GM19395 (cell line): ENCODE results near the gene FAM210B.
"Not testable (repeated sequence)": the region's sequence is repeated elsewhere in the genome, so short reads cannot be mapped to it uniquely, and the experiment has no call there.

Source experiments
- ATAC-seq: cut with Tn5 transposase; IDR thresholded peaks from one replicate; pipeline ENCODE4 v1.9.1; 2021; ENCODE audit warnings: mild to moderate bottlenecking, moderate library complexity; ENCODE audit not compliant: unreplicated experiment

The FAM210B gene

DNA sequence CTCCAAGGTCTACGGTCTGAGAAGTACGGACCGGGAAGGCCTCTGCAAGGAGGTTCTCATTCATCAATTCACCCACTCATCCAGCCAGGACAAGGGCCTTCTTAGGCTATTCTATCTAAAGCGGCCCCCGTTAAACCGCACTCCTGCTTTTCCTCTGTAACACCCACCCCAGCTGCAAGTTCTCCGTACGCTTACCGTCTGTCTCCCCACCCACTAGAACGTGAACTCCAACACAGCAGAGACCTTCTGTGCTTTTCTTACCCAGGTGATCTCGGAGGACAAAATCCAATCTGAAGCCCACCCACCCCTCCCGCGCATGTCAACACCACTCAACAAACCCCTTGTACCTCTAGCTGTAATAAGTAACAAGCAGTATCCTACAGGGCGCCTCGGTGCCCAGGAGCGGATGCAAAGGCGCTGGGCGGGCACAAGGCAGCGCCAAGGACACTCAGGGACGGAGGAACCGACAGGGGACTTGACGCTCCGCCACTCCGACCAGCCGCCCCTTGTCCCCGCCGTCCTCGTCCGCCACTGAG lies 32.9 kb downstream of the FAM210B start:
- ATAC-seq: peak; percentile 46

DNA sequence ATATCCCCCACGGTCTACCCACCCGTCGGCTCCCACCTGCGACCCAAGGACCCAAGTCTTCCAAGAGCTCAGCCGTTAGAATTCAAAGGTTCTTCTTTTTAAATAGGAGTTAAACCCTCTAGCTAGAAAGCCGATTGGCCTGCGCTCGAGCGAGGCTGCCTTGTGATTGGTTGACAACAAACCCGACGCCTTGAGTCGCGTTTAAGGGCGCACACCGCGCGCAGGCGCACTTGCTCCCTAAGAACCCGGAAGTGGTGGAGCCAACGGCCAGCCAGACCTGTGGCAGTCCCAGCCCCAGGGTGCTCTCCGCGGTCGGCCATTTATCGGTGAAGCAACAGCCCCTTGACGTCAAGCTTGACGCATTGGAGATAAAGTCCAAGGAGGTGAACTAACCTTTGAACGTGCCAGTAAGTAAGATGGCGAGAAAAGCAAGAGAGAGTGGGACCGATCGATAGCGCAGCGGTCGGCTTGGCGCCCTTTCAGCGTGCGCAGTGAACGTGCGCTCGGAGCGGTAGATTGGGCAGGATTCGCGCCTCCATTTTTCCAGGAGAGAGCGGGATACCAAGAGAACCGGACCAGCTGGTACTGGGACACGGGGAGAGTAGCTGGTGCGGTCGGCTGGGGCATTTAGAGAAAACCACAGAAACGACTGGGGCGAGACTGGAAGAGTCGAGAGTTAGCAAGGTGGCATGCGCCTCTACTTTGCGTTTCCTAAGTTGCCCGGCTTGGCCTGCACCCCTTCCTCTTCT lies 33.5 kb downstream of the FAM210B start, which contains the start of the genes AURKA and CSTF1:
Gene AURKA (minus strand): TSS at position 84 of the 749 bp plus-strand sequence. CDS start 4,018 bp downstream, outside the sequence.
Gene CSTF1 (plus strand): TSS at position 514 of the 749 bp plus-strand sequence. CDS start 2,908 bp downstream, outside the sequence.
- peak; percentile 95 for ATAC-seq

DNA sequence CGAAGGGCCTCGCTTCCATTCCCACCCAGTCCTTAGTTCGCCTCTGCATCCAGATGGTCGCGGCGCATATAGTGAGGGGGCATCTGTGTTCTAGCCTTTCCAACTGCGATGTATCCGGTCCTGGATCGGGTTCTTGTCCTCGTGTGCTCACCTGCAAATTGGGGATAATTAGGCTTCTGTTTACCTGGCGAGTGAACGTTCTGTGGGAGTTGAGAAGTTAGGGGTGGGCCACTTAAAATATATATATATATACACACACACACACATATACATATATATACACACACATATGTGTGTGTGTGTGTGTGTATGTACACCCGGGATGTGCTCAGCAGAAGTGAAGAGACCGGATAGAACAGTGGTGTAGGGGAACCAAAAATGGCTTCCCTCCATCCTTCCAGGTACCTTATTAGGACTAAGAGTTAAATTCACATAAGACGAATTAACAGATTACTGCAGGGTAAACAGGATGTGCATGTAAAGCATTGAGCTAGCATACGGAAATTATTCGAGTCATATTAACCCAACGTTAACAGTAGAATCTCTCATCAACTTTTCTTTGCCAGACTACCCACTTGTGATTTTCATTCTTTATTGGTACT lies 34.2 kb downstream of the FAM210B start:
- no peak for ATAC-seq

DNA sequence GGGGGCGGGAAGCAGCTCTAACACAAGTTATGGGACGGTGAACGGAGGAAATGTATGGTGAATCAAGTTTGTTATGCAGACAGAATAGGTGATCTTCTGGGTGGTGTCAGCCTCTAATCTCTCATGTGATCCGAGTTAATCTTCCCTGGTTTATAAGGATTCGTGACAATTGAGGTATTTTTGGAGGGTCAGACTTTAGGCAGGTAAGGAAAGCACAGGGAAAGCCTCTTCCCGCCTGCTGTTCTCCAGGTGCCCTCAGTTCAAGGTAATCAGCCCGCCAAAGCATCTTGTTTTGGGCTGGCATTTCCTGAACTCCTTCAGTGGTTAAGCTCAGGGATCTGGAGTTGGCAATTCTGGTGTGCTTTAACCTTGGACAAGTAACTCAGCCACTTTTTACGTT lies 34.9 kb downstream of the FAM210B start:
- no peak for ATAC-seq

DNA sequence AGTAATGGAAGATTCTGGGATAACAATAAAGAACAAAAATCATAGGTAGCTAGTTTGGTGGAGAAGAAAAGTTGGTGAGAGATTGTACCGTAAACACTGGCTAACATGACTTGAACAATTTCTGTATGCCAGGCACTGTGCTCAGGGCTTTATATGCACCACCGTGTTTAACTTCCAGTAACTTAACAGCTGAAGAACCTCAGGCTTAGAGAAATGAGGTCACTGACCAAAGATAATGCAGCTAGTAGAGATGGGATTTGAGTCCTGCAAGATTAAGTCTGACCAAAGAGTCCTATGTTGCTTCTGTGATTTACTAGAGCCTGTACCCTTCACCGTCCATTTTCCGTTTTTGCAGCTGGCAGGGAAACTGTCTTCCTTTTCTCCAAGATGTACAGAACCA lies 36.4 kb downstream of the FAM210B start:
- no peak for ATAC-seq

DNA sequence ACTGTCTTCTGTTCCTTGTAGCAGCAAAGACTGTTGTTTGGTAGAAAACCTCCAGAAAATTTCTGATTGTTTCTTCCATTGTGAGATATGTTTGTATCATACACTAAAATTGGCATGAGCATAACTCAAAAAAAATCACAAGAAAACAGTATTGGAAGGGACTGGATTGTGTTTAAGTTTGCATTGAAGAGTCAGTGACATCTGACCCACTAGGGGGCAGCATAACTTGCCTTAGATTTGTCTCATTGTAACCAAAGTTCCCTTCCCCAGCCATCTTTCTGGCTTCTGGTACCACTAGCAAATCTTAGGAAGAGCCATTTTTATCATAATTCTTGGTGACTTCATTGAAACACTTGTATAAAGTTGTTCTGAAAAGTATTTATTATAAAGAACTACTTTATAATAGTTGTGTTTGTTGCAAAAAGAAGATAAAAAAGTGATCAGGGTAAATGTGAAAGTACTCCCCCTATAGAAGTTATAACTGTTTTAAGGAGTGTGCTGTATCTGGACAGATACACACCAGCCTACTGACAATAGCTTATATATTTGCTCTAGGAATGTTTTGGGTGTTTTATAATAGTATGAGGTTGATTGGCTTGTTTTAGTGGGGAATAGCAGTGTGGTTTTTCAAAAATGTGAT lies 41.3 kb downstream of the FAM210B start:
- ATAC-seq: peak; percentile 85

DNA sequence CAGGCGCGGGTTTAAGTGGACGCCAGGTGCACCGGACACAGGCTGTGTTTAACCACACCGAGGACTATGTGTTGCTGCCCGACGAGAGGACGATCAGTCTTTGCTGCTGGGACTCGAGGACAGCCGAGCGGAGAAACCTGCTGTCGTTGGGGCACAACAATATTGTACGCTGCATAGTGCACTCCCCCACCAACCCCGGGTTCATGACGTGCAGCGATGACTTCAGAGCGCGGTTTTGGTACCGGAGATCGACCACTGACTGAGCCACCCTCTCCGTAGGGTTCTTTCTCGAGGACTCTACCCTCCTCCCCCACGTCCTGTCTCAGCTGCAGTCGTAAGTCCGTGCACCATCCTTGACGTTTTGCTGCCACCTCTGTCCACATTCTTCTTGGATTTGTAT lies 44.7 kb downstream of the FAM210B start:
- ATAC-seq: no peak

DNA sequence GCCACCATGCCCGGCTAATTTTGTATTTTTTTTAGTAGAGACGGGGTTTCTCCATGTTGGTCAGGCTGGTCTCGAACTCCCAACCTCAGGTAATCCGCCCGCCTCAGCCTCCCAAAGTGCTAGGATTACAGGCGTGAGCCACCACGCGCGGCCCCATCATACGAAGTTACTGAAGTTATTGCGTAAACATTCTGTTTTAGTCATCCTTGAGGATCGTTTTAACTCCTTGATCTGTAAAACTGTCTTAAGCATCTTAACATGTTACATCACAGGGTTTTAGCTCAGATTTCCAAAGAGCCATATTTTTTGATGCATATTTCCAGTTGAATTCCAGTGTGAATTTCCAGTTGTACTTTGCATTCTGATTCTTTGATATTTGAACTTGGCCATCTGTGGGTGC lies 46.6 kb downstream of the FAM210B start:
- ATAC-seq: not testable (repeated sequence)

DNA sequence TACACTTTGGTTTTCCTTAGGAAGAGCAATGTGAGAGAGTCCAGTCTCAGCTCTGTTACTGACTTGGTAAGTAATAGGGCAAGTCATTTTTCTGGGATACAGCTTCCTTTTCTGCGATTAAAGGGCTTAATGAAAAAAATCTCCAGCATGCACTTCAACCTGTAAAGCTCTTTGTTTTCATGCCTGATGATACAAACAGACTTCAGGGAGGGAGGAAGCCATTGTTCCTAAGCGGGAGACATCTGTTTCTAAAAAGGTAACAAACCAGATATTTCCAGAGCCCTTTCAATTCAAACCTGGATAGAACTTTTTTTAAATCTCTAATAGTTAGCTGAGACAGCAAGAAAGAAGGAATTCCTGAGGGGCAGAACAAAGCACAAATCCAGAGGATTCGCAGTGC lies 48.1 kb downstream of the FAM210B start:
- no peak for ATAC-seq

DNA sequence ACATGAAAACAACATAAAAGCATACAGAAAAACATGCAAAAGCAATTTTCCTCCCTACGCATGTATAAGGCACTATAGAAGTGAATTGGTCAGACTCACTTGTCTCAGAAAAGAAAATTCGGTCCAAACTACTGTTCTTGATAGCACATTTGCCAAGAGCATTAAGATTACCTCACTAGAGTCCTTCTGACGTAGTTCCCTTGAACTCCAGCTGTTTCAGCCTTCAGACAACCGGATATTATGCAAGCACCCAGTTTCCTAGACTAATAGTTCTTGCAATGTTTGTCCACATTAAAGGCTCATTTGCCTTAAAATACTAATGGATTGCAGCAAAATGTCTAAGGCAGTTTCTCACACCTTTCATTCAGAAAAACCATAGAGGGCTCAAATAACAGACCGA lies 50.7 kb downstream of the FAM210B start:
- no peak for ATAC-seq

DNA sequence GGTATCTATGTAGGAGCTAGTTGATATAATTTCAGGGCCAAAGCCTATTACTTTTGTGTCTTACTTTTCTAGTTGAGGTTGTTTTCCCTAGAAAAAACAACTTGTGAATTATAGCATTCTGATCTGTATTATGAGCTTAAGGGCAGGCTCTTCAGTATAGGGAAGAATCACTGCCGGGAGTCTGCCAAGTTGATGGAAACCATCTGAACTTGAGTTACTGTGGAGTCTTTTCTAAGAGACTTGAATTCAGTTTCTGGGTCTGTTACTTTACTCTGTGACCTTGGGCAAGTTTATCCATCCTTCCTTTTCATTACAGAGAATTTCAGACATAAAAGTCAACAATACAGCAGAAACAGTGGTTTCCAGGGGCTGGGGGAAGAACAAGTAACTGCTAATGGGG lies 51.2 kb downstream of the FAM210B start:
- ATAC-seq: no peak

DNA sequence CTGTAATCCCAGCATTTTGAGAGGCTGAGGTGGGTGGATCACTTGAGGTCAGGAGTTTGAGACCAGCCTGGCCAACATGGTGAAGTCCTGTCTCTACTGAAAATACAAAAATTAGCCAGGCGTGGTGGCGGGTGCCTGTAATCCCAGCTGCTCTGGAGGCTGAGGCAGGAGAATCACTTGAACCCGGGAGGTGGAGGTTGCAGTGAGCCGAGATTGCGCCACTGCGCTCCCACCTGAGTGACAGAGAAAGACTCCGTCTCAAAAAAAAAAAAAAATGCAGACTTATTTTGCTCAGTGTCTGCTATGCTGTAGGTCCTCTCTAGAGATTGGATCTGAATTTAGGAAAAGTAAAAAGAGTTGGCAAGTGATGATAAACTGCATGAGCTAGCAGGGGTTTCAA lies 52.5 kb downstream of the FAM210B start:
- ATAC-seq: not testable (repeated sequence)

DNA sequence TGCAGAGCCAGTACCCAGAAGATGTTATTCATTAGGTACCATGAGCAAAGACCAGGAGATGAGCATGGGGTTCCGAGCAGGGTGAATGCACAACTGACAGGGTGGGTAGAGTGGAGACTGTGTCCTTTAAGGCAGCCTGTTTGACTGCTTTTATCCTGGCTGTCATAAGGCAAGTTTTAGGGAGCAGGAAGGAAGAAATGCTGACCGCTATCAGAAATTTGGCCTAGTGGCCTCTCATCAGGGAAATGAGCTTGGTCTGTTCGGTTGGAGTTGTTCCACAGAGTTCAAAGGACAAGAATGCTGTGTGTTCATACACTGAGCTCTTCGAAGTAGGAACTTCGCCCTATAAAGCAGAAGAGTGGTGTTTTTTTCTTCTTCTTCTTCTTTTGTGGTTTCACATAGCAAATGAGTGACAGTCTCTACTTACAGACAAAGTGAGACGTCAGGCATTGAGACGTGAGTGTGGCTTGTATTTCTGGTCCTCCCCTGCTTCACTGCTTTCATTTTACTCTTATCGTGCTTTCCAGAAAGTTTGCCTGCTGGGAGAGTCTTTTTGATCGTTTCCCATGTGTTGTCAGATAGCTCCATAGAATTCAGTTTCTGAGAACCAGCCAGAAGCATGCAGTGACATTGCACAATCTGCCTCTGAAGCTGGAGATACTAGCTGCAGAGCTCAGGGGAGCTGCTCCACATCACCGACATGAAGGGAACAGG lies 53.1 kb downstream of the FAM210B start, which contains the start of gene CASS4:
Gene CASS4 (plus strand): TSS at position 502 of the 714 bp plus-strand sequence. CDS start 199 bp downstream, at position 701.
- ATAC-seq: peak; percentile 83

DNA sequence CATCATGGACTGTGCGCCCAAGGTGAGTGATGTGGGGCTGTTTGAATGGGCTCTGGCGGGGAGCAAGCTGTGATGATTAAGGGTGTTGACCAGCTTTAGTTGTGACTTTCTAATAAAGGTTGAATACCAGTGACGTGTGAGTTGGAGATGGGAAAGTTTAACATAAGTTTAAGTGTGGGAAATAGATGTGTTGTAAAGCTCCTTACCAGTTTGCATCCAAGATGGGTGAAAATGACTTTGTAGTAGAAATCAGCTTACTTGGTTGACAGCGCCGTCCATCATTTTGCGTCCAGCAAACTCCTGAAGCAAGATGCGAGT lies 53.7 kb downstream of the FAM210B start:
- no peak for ATAC-seq

DNA sequence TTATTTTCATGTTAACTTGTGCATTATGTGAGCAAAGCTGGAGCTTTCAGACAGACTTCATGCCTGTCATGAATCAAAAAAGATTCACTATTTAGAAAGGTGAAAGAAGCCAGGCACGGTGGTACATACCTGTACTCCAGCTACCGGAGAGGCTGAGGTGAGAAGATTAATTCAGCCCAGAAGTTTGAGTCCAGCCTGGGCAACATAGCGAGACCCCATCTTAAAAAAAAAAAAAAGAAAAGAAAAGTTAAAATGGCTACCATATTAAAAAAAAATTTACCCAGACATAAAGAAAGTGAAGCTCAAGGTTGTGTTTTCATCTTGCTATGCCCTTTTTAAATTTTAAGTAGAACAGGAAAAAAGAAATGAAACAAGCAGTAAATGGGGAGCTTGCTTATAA lies 54.2 kb downstream of the FAM210B start:
- no peak for ATAC-seq

DNA sequence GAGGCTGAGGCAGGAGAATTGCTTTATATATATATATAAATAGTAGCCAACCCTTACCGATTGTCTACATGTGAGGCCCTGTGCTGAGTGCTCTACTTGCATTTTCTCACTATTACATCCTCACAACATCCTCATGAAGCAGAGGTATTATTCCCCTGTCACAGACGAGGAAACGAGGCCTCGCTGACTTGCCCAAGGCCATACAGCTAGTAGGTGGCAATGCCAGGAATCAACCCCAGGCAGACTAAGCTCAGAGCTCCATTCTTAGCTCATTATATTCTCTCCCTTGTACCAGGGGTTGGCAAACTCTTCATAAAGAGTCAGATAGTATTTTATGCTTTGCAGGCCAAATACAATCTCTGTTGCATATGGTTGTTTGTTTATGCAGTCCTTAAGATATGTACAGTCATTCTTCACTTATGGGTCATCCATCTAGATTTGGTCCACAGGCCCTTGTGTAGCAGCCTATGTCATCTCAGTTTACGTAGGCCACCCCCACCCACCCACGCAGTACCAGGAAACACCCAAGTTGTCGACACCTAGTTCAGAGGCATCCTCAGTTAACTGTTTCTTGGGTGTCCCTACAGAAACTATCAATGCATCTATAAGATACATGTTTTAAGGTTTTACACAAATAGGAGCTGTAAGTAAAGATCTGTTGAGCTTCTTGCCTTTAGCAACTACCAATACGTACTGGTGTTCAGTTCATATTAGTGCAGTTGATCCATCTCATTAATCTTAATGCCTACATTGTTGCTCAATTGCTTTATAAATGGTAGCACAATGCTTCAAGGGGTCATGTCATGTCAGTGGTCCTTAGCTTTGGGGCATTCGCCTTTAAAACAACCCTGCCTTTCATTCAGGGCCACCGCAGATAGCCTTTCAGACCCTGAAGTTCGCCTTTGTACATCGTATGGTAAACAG lies 56.3 kb downstream of the FAM210B start:
- ATAC-seq: no peak

DNA sequence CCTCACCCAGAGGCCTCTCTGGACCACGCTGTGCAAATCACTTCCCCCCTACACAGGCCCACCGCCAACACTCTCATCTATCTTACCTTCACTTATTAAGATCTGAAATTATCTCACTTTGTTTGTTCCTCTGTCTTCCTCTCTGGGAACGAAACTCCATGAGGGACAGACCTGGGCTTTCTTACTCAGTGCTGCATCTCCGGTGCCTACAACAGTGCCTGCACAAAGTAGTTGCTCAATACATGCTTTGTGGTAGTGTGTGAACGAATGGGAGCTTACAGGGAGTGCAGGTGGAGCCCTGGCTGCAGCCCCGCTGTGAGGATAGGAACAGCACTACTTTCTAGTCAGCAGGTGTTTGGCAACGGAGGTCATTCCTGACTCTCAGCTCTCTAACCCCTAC lies 58.6 kb downstream of the FAM210B start:
- ATAC-seq: no peak

DNA sequence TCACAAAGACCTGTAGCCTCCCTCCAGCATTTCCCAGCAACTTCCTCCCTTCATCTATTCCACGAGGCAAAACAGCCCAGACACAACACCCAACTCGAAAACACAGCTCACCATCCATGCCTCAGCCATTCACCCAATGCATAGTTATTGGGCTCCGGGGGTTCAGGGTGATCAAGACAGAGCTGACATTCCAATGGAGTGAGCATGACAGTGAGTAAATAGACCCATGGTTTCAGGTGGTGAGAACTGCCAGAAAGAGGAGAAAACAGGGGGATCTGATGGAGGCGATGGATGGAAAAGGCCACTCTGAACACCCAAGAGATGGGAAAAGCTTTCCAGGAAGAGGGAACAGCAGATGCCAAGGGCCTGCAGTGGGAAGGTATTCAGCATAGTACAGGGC lies 59.1 kb downstream of the FAM210B start:
- no peak for ATAC-seq
